HG02571 (cell line): ENCODE data around the gene GAMT.

Source experiments
- ATAC-seq: cut with Tn5 transposase; IDR thresholded peaks from one replicate; pipeline ENCODE4 v1.9.1; 2021; ENCODE audit warnings: mild to moderate bottlenecking, moderate library complexity; ENCODE audit not compliant: unreplicated experiment

The GAMT gene

GRCh38 chr19:1401889-1402217 lies 511 bp upstream of the GAMT start:
- no peak for ATAC-seq

GRCh38 chr19:1400281-1401137 lies 833 bp downstream of the GAMT start:
- no peak for ATAC-seq

GRCh38 chr19:1399745-1400144 lies 1.6 kb downstream of the GAMT start:
- no peak for ATAC-seq

- no peak for ATAC-seq
Measured at GRCh38 chr19:1399079-1399478, 2.3 kb downstream of the GAMT start.

- no peak for ATAC-seq
Measured at GRCh38 chr19:1397838-1398237, 3.5 kb downstream of the GAMT start.

- no peak for ATAC-seq
Measured at GRCh38 chr19:1396768-1397679, 4.3 kb downstream of the GAMT start.

GRCh38 chr19:1396019-1396767 lies 5.1 kb downstream of the GAMT start:
- no peak for ATAC-seq

- no peak for ATAC-seq
Measured at GRCh38 chr19:1395194-1396018, 5.9 kb downstream of the GAMT start.

- ATAC-seq: no peak
Measured at GRCh38 chr19:1394252-1395193, 6.8 kb downstream of the GAMT start.

GRCh38 chr19:1393841-1394240 lies 7.5 kb downstream of the GAMT start:
- ATAC-seq: no peak

- no peak for ATAC-seq
Measured at GRCh38 chr19:1392939-1393530, 8.3 kb downstream of the GAMT start.

GRCh38 chr19:1392407-1392806 lies 8.9 kb downstream of the GAMT start:
- ATAC-seq: no peak

GRCh38 chr19:1390890-1391423 lies 10.4 kb downstream of the GAMT start:
- no peak for ATAC-seq

- no peak for ATAC-seq
Measured at GRCh38 chr19:1389033-1389940, 12.1 kb downstream of the GAMT start.

- no peak for ATAC-seq
Measured at GRCh38 chr19:1388637-1389026, 12.7 kb downstream of the GAMT start.

- ATAC-seq: no peak
Measured at GRCh38 chr19:1387684-1388636, 13.4 kb downstream of the GAMT start.
